Neural cell (in vitro differentiated cells): ENCODE data around the gene CA5A.

Source experiments
- CTCF ChIP-seq: fragments of 450-650 bp; IDR thresholded peaks from 2 replicates; pipeline ENCODE4 v1.5.1; 2014; ENCODE audit warnings: antibody characterized with exemption, mild to moderate bottlenecking, moderate library complexity; ENCODE audit not compliant: poor library complexity, severe bottlenecking
- TF ChIP-seq, protein P1 (sequence below): IDR thresholded peaks from 2 replicates; pipeline ENCODE4 v1.6.1; 2012; ENCODE audit warnings: borderline replicate concordance

- no peak for TF ChIP-seq CTCF
- TF ChIP-seq, protein P1, sequence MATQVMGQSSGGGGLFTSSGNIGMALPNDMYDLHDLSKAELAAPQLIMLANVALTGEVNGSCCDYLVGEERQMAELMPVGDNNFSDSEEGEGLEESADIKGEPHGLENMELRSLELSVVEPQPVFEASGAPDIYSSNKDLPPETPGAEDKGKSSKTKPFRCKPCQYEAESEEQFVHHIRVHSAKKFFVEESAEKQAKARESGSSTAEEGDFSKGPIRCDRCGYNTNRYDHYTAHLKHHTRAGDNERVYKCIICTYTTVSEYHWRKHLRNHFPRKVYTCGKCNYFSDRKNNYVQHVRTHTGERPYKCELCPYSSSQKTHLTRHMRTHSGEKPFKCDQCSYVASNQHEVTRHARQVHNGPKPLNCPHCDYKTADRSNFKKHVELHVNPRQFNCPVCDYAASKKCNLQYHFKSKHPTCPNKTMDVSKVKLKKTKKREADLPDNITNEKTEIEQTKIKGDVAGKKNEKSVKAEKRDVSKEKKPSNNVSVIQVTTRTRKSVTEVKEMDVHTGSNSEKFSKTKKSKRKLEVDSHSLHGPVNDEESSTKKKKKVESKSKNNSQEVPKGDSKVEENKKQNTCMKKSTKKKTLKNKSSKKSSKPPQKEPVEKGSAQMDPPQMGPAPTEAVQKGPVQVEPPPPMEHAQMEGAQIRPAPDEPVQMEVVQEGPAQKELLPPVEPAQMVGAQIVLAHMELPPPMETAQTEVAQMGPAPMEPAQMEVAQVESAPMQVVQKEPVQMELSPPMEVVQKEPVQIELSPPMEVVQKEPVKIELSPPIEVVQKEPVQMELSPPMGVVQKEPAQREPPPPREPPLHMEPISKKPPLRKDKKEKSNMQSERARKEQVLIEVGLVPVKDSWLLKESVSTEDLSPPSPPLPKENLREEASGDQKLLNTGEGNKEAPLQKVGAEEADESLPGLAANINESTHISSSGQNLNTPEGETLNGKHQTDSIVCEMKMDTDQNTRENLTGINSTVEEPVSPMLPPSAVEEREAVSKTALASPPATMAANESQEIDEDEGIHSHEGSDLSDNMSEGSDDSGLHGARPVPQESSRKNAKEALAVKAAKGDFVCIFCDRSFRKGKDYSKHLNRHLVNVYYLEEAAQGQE, result no peak
Measured at GRCh38 chr16:87922250-87922871, 14.0 kb downstream of the CA5A start.
